ENCODE measurements around the gene BBS9. TPM values are rescaled to one million over a fixed set of nuclear protein-coding genes. Genes with fewer than 3 reads are reported as not detected.

Gene BBS9
- total RNA-seq, 2 donors from 2014 or later: 10.8 to 13.5 TPM

- H3K4me3 Mint-ChIP-seq: no peak overlapping the region
- DNase-seq (no peak), ATAC-seq (replicated peaks in 1 of 2) (no peak)
- H3K9me3 Mint-ChIP-seq: no peaks in the 10 kb centered on the region
- H3K4me1 Mint-ChIP-seq (ENCODE audit: low read depth): no peaks in the 10 kb centered on the region
- H3K36me3 Mint-ChIP-seq (ENCODE audit: insufficient read depth in 2 of 2): no peaks in the 10 kb centered on the region
- H3K27ac Mint-ChIP-seq: no peak overlapping the region
- H3K27me3 Mint-ChIP-seq (ENCODE audit: low read depth): no peaks in the 10 kb centered on the region
Observed at GRCh38 chr7:33643530-33643929, 514.2 kb downstream of the BBS9 start.

- ATAC-seq (replicated peaks in 1 of 2): no peak
- DNase-seq: no peak
Observed at GRCh38 chr7:33644489-33644888, 515.1 kb downstream of the BBS9 start.

GRCh38 chr7:33645104-33645503, 515.7 kb downstream of the BBS9 start:
- H3K27me3 Mint-ChIP-seq (ENCODE audit: low read depth): no peaks in the 10 kb centered on the region
- no peaks in the 10 kb centered on the region for H3K4me1 Mint-ChIP-seq (ENCODE audit: low read depth)
- no peak overlapping the region for H3K4me3 Mint-ChIP-seq
- no peak overlapping the region for H3K27ac Mint-ChIP-seq
- ATAC-seq (replicated peaks in 1 of 2) (no peak), DNase-seq (no peak)
- no peaks in the 10 kb centered on the region for H3K36me3 Mint-ChIP-seq (ENCODE audit: insufficient read depth in 2 of 2)
- H3K9me3 Mint-ChIP-seq: no peaks in the 10 kb centered on the region

More at GRCh38 chr7:33644489-33644888, 515.1 kb downstream of the BBS9 start:
- H3K4me3 Mint-ChIP-seq: no peak overlapping the region
- no peaks in the 10 kb centered on the region for H3K36me3 Mint-ChIP-seq (ENCODE audit: insufficient read depth in 2 of 2)
- H3K27ac Mint-ChIP-seq: no peak overlapping the region
- no peaks in the 10 kb centered on the region for H3K4me1 Mint-ChIP-seq (ENCODE audit: low read depth)
- no peaks in the 10 kb centered on the region for H3K27me3 Mint-ChIP-seq (ENCODE audit: low read depth)
- H3K9me3 Mint-ChIP-seq: no peaks in the 10 kb centered on the region

GRCh38 chr7:33646166-33646565, 516.8 kb downstream of the BBS9 start:
- Mint-ChIP-seq H3K36me3 (ENCODE audit: insufficient read depth in 2 of 2) (no peaks in the 10 kb centered on the region), H3K4me3 (no peak overlapping the region), H3K27ac (no peak overlapping the region), H3K9me3 (no peaks in the 10 kb centered on the region), H3K27me3 (ENCODE audit: low read depth) (no peaks in the 10 kb centered on the region), H3K4me1 (ENCODE audit: low read depth) (no peaks in the 10 kb centered on the region)
- DNase-seq (no peak), ATAC-seq (replicated peaks in 1 of 2) (no peak)

- ATAC-seq (replicated peaks in 1 of 2): no peak
- Mint-ChIP-seq H3K27ac (no peak overlapping the region), H3K9me3 (no peaks in the 10 kb centered on the region), H3K4me1 (ENCODE audit: low read depth) (no peaks in the 10 kb centered on the region), H3K4me3 (no peak overlapping the region), H3K36me3 (ENCODE audit: insufficient read depth in 2 of 2) (no peaks in the 10 kb centered on the region), H3K27me3 (ENCODE audit: low read depth) (no peaks in the 10 kb centered on the region)
- no peak for DNase-seq
Observed at GRCh38 chr7:33646891-33647391, 517.6 kb downstream of the BBS9 start.

- H3K4me3 Mint-ChIP-seq: no peak overlapping the region
- H3K27me3 Mint-ChIP-seq (ENCODE audit: low read depth): no peaks in the 10 kb centered on the region
- H3K27ac Mint-ChIP-seq: no peak overlapping the region
- no peaks in the 10 kb centered on the region for H3K36me3 Mint-ChIP-seq (ENCODE audit: insufficient read depth in 2 of 2)
- DNase-seq (no peak), ATAC-seq (replicated peaks in 1 of 2) (no peak)
- no peaks in the 10 kb centered on the region for H3K4me1 Mint-ChIP-seq (ENCODE audit: low read depth)
- H3K9me3 Mint-ChIP-seq: no peaks in the 10 kb centered on the region
Observed at GRCh38 chr7:33649476-33650441, 520.4 kb downstream of the BBS9 start.

- ATAC-seq (replicated peaks in 1 of 2) (no peak), DNase-seq (no peak)
- Mint-ChIP-seq H3K4me3 (no peak overlapping the region), H3K4me1 (ENCODE audit: low read depth) (no peaks in the 10 kb centered on the region), H3K27ac (no peak overlapping the region), H3K36me3 (ENCODE audit: insufficient read depth in 2 of 2) (no peaks in the 10 kb centered on the region), H3K9me3 (no peaks in the 10 kb centered on the region), H3K27me3 (ENCODE audit: low read depth) (no peaks in the 10 kb centered on the region)
Observed at GRCh38 chr7:33650828-33651227, 521.5 kb downstream of the BBS9 start.

- Mint-ChIP-seq H3K9me3 (no peaks in the 10 kb centered on the region), H3K27ac (no peak overlapping the region), H3K36me3 (ENCODE audit: insufficient read depth in 2 of 2) (no peaks in the 10 kb centered on the region), H3K4me3 (no peak overlapping the region), H3K4me1 (ENCODE audit: low read depth) (no peaks in the 10 kb centered on the region), H3K27me3 (ENCODE audit: low read depth) (no peaks in the 10 kb centered on the region)
- ATAC-seq (replicated peaks in 1 of 2) (no peak), DNase-seq (no peak)
Observed at GRCh38 chr7:33651998-33652515, 522.7 kb downstream of the BBS9 start.

- no peaks in the 10 kb centered on the region for H3K4me1 Mint-ChIP-seq (ENCODE audit: low read depth)
- no peaks in the 10 kb centered on the region for H3K36me3 Mint-ChIP-seq (ENCODE audit: insufficient read depth in 2 of 2)
- no peak overlapping the region for H3K4me3 Mint-ChIP-seq
- no peak overlapping the region for H3K27ac Mint-ChIP-seq
- ATAC-seq (replicated peaks in 1 of 2) (no peak), DNase-seq (no peak)
- H3K27me3 Mint-ChIP-seq (ENCODE audit: low read depth): no peaks in the 10 kb centered on the region
- H3K9me3 Mint-ChIP-seq: no peaks in the 10 kb centered on the region
Observed at GRCh38 chr7:33654676-33655075, 525.3 kb downstream of the BBS9 start.

Other genes starting within 250 kb of the BBS9 start
- gene KBTBD2, start 237.8 kb upstream of the BBS9 start, total RNA-seq: 10 to 100 TPM; 30.1 to 35.9 TPM
- 1 to 10 TPM in 1 of 2 donors, under 1 TPM in 1; 0.84 to 1.7 TPM for gene FKBP9, start 172.1 kb upstream of the BBS9 start, total RNA-seq
- 10 to 100 TPM; 45.7 to 51.0 TPM for gene NT5C3A, start 66.8 kb upstream of the BBS9 start, total RNA-seq
- gene RP9, start 20.2 kb upstream of the BBS9 start, total RNA-seq: 10 to 100 TPM; 20.8 to 32.2 TPM

All from activated T-cell treated with anti-CD3 and anti-CD28 coated beads, Interleukin-2, amount 50 U/mL, for 72 hours (primary cell).